NCI-H2107 treated with DMSO at 0.1 percent for 48 hours (cell line): ENCODE data around the gene FBL.

Experiments
- DNase-seq: peaks from one replicate; lab custom pipeline; 2025; ENCODE audit not compliant: unreplicated experiment; lab: John Stamatoyannopoulos, UW

Gene FBL

DNA sequence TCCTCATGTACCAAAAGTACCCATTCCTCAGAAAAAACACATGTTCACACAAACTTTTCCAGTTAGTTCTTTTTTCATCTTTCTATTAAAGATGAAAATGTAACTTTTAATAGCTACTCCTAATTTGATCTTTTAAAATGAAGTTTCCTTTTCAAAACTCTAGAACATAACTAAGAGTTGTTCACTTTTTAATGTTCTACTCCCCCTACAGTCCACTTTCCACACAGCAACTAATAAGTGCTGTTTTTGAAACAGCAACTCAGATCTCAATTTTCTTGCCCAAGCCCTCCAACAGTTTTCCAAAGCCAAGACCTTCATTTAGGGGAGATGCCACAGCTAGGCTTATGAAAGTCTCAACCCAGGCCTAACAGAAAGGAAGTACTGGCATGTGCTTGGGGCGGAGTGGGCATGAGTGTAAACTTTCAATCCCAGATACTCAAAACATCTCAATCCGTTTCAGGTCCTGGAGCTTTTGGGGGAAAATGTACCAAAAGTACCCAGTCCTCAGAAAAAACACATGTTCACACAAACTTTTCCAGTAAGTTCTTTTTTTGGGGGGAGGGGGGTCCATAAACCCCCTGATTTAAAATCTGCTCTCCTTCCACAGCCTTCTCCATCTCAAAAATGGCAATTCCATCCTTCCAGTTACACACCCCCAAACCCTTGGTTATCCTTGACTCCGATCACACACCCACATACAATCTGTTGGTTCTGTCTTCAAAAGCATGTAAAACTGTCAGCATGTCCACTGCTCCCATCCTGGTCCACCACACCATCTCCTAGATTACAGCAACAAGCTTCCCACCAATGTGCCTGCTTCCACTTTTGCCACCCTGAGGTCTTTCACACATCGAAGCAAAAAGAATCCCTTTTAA, 2.0 kb downstream of the FBL start:
- peak; percentile 8 for DNase-seq

DNA sequence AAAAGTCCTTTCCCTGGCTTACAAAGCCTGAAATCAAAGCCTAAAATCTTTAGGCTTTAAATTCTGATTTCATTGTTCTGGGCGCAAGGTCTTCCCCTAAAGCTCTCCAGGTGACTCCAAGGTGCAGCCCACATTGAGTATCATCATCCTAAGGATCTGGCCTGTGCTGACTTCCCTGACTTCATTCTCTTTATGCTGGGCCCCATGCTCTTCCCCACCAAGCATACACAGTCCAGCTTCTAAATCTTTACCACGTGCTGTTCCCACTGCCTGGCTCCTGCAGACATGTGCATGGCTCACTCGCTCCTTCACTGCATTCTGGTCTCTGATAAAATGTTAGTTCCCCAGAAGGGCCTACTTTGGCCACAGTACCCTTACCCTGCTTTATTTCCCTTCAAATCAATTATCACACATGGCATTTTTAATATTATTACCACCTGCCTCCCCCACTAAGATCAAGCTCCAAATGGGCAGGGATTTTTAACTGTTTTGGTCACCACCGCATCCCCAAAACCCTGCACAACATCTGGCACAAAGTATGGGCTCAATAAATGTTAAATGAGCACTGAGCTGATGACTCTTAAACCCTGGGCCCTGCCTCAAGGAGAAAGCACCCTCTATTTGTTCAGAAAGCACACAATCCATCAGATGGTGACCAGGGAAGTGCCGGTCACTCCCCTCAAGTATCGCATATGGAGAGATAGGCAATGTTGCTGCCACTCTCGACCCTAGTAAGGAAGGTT, 3.3 kb downstream of the FBL start:
- no peak for DNase-seq

GRCh38 chr19:39841041-39841440, 5.1 kb downstream of the FBL start:
- no peak for DNase-seq

- DNase-seq: no peak
Measured at GRCh38 chr19:39840492-39840891, 5.7 kb downstream of the FBL start.

DNA sequence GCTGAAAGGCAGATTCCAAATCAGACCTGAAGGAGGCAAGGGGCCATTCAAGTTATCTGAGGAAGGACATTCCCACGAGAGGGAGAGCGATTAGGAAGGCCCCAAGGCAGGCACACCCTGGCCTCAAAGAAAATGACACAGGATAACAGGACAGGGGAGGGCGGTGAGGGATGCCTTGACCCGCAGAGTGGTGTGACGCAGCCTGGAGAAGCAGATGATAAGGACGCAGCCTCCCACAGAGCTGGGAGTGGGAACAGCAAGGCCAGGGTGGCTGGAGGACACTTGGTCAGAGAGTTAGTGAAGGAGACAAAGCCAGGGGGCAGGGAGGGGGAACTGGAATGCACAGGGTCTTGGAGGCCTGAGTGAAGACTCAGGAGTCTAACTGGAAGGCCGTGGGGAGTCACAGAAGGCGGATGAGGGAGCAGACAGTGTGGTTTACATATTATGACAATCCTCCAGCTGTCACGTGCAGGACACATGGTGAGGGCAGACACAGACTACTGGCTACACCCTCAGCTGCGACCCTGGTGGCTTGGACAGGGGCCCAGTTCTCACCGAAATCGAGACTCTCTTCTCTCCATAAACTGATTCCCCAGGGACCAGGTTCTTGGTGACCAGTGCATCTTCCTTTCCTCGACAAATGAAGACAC, 6.4 kb downstream of the FBL start:
- DNase-seq: no peak

GRCh38 chr19:39838569-39838968, 7.6 kb downstream of the FBL start:
- DNase-seq: no peak

DNA sequence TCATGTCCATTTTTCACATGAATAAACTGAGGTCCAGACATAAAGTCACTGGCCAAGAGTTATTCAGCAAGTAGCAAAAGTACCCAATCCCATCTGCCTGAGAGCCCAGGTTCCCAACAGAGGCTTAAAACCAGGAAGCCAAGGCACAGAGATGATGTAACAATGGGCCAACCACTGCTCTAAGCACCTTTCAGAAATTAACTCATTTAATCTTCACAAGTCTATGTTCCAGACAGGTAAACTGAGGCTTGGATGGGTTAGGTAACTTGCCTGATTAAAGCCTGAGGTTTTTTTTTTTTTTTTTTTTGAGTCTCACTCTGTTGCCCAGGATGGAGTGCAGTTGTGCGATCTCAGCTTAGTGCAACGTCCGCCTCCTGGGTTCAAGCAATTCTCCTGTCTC, 8.2 kb downstream of the FBL start:
- DNase-seq: no peak

GRCh38 chr19:39834287-39834841, 11.8 kb downstream of the FBL start:
- no peak for DNase-seq

DNA sequence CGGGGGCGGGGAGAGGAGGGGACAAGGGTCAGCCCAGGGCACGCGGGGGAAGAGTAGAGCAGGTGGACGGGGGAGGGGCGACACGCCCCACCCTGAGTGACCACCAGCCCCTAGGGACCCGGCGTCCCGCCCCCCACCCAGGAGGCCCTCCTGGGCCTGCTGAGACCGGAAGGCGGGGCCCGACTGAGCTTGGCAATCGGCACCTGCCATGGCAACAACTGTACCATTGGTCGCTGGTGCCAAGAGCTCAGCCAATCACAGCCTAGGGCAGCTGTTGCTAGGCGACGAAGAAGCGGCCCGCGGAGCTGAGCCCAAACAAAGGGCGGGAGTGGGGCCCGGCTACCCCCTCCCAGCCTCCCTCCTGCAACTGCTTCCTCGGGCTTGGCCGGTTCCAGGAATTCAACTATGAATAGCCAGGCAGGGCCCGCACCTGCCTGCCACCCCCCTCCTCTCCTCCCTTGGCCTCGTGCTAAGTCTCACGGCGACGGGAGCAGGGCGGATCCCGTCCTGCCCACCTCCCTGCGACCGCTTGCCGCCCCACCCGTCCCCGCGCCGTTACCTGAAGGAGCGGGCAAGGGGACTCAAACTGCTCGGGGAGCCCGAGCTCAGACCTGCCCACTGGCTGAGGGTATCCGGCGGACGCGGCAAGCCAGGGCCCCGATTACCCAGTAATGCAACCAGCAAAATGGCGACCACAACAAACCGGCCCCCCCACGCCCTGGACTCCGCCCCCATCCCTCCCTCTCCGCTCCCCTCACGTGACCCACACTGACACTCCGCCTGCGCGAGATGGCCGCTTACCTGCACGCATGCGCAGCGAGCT, 12.5 kb downstream of the FBL start, which contains the start of gene DYRK1B:
DYRK1B (minus strand) TSS at position 699 of the 823 bp plus-strand sequence. CDS start 2,295 bp downstream, outside the sequence.
- DNase-seq: peak; percentile 94

GRCh38 chr19:39833160-39833463, 13.1 kb downstream of the FBL start:
- DNase-seq: no peak

DNA sequence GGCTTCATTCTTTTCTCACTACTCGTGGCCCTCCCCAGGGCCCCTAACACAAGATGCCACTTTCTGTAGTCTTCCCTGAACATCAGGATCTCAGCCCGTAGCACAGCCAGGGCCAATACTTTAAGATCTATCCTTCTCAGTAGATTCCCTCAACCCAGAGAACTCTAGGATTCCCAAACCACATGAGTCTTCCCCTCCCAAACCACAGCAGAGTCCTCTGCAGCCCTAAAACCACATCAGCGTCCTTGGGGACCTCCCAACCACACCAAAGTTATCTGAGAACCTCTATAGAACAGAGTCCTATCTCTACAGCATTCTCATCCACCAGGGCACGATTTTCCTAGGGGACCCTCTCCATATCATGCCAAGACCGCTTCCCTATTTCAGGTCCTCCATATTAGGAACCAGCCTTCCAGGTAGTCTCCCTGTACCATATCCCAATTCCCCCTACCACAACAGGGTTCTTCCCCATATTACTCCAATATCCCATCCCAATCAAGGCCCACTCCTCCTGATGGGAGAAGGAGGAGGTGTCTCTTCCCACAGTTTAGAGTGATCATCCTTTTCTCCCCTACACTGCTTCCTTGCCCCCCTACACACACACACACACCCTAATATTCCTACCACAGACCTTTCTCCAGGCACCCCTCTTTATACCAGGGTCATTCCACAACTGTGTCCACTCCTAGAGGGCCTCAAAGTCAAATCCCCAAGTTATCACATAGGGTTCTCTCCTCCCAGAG, 13.7 kb downstream of the FBL start:
- no peak for DNase-seq

DNA sequence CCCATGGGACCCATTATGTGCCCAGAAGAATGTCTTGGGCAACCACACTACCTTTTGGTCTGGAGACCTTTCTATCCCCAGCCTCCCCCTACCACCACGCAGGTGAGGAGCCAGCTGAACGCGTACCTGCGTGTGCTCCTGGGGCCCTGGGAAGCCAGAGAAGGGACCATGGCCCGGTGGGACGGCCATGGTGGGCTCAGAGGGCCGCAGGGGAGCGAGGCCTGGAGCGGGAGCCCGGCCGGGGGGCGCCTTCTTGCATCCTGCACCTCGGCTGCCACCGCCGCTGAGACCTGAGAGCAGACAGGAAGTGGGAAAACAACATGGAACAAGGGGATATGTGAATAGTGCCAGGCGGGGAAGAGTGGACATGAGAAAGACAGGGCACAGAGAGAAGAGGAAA, 14.5 kb downstream of the FBL start:
- DNase-seq: no peak

DNA sequence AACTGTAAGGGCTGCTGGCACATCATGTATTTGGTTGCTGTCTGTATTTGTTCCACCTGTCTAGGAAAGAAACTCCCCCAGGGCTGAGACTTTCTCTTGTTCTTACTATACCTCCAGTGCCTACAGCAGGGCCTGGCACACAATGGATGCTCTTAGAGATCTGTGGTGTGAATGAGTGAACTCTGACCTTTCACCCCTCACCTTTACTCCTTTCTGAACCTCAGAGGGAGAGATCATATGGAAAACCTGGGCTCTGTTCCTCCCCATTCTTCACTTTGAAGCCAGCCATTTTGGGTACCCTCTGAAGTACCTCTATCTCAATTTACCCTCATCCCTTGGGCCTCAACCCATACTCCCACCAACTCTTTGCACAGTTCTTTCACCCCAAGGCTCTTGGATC, 15.3 kb downstream of the FBL start:
- DNase-seq: no peak

- no peak for DNase-seq
Measured at GRCh38 chr19:39830406-39830805, 15.8 kb downstream of the FBL start.

- DNase-seq: no peak
Measured at GRCh38 chr19:39829702-39830275, 16.4 kb downstream of the FBL start.

GRCh38 chr19:39828654-39829032, 17.5 kb downstream of the FBL start:
- DNase-seq: no peak

DNA sequence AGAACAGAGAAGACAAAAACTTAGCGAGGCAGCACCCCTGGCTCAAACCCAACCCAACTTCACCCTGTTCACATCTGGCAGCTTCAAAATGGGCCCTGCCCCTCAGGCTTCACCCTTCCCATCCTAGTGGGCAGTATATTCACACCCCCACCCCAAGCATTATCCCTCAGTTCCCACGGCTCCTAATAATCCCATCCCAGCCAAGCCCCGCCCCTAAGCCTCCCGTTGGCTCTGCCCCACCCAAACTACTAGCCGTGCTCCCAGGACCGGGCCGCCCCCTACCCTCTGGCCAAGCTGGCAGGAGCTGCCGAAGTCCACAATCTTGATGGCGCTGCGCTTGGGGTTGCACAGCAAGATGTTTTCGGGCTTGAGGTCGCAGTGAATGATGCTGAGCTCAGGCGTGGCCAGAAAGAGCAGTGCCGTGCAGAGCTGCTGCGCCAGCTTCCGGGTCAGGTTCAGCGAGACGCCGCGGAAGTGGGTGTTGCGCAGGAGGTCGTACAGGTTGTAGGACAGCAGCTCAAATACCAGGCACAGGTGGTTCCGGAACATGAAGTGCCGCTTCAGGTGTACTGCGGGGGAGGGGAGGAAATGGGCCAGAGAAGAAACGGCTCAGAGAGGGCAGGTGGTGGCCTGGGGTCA, 18.0 kb downstream of the FBL start:
- no peak for DNase-seq

- DNase-seq: no peak
Measured at GRCh38 chr19:39827216-39827615, 19.0 kb downstream of the FBL start.

DNA sequence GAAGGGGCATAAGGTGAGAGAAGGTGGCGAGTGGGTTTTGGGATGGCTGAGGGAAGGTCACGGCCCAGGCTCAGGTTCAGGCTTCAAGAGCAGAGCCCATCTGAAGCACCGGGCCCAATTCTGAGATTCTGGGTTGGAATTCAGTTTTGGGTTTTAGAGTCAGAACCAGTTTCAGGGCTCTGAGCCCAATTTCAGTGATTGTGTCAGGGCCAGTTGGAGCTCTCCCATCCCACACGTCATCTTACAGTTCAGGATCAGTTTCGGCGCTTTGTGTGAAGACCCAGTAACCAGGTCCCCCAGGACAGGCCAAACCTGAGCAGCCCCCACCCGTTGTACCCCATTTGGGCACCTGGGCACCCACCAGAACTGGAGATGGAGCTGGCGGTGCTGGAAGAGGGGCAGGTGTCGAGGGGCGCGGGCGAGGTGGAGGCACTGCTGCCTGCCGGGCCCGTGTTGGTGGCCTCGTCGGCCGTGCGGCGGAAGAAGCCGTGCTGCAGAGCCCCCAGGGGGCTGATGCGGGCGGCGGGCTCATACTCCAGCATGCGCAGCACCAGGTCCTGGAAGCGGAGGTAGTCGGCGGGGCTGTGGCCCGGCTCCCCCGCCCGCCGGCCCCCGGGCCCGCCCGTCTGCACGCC, 19.8 kb downstream of the FBL start:
- DNase-seq: no peak
